Astrocyte (in vitro differentiated cells and primary cell): ENCODE results near the gene SNX11. TPM values are rescaled to one million over a fixed set of nuclear protein-coding genes. Genes with fewer than 3 reads are reported as not detected.

Experiments used
- DNase-seq: peaks from one replicate; pipeline ENCODE4 v3.0.0-alpha.2; 2010; ENCODE audit warnings: low read depth
- FAIRE-seq: peaks from 2 replicates; lab custom pipeline; 2011; peaks lifted over from hg19 to GRCh38; lab: Jason Lieb, UNC
- H2AFZ ChIP-seq: 2 replicates; pipeline ENCODE4 v1.6.0; 2012; ENCODE audit warnings: low read depth, low read length, inconsistent platforms
- H3K27ac ChIP-seq: 2 replicates; pipeline ENCODE4 v1.5.1; 2011; ENCODE audit warnings: low read depth, low read length, inconsistent platforms
- H3K27me3 ChIP-seq: 2 replicates; pipeline ENCODE4 v1.6.0; 2011; ENCODE audit warnings: low read length, inconsistent platforms; ENCODE audit not compliant: insufficient read depth
- H3K36me3 ChIP-seq: 2 replicates; pipeline ENCODE4 v1.5.1; 2011; ENCODE audit warnings: low read length, inconsistent platforms; ENCODE audit not compliant: insufficient read depth
- H3K4me1 ChIP-seq: 2 replicates; pipeline ENCODE4 v1.5.1; 2011; ENCODE audit warnings: low read length, inconsistent platforms; ENCODE audit not compliant: insufficient read depth
- H3K4me2 ChIP-seq: 2 replicates; pipeline ENCODE4 v1.6.0; 2012; ENCODE audit warnings: low read length, inconsistent platforms
- H3K4me3 ChIP-seq: 2 replicates; pipeline ENCODE4 v1.5.1; 2011; ENCODE audit warnings: low read depth, mild to moderate bottlenecking, low read length, inconsistent platforms; ENCODE audit not compliant: insufficient read depth
- H3K79me2 ChIP-seq: 2 replicates; pipeline ENCODE4 v1.6.0; 2012; ENCODE audit warnings: mild to moderate bottlenecking, low read length, inconsistent platforms; ENCODE audit not compliant: insufficient read depth
- H3K9ac ChIP-seq: 2 replicates; pipeline ENCODE4 v1.6.0; 2012; ENCODE audit warnings: mild to moderate bottlenecking, low read length, inconsistent platforms
- H3K9me3 ChIP-seq: 2 replicates; pipeline ENCODE4 v1.5.1; 2012; ENCODE audit warnings: low read depth, mild to moderate bottlenecking, low read length, inconsistent platforms; ENCODE audit not compliant: insufficient read depth
- H4K20me1 ChIP-seq: 2 replicates; pipeline ENCODE4 v1.6.0; 2012; ENCODE audit warnings: low read length, inconsistent platforms; ENCODE audit not compliant: insufficient read depth
- H3K27ac Mint-ChIP-seq: one replicate; pipeline ENCODE4 v1.8.0; 2021; ENCODE audit warnings: mild to moderate bottlenecking, mixed read lengths; ENCODE audit not compliant: unreplicated experiment
- H3K27me3 Mint-ChIP-seq: one replicate; pipeline ENCODE4 v1.8.0; 2021; ENCODE audit warnings: low read depth, mixed read lengths; ENCODE audit not compliant: unreplicated experiment
- H3K36me3 Mint-ChIP-seq: one replicate; pipeline ENCODE4 v1.8.0; 2021; ENCODE audit warnings: low read depth, mixed read lengths; ENCODE audit not compliant: unreplicated experiment
- H3K4me1 Mint-ChIP-seq: one replicate; pipeline ENCODE4 v1.8.0; 2021; ENCODE audit warnings: low read depth, mixed read lengths; ENCODE audit not compliant: unreplicated experiment
- H3K4me3 Mint-ChIP-seq: one replicate; pipeline ENCODE4 v1.8.0; 2021; ENCODE audit warnings: mild to moderate bottlenecking, moderate library complexity, mixed read lengths; ENCODE audit not compliant: unreplicated experiment
- H3K9me3 Mint-ChIP-seq: one replicate; pipeline ENCODE4 v1.8.0; 2021; ENCODE audit warnings: mild to moderate bottlenecking, mixed read lengths; ENCODE audit not compliant: unreplicated experiment
- CTCF ChIP-seq: IDR thresholded peaks from 2 replicates; pipeline ENCODE4 v1.5.1; 2011; ENCODE audit warnings: low read depth, mild to moderate bottlenecking, inconsistent platforms, low read length, moderate library complexity; ENCODE audit not compliant: insufficient read depth
- EZH2 ChIP-seq: IDR thresholded peaks from 2 replicates; pipeline ENCODE4 v1.6.1; 2012; ENCODE audit warnings: mild to moderate bottlenecking, low read length, inconsistent platforms; ENCODE audit not compliant: insufficient read depth
- total RNA-seq: library from RNA; stranded (reverse); gene quantifications from 2 replicates; pipeline ENCODE4 v1.2.1, GENCODE V29; 2021

The SNX11 gene
- total RNA-seq, 1 donor from 2014 or later = 33.3 TPM

- Mint-ChIP-seq H3K27ac (no peak overlapping the region), H3K9me3 (no peaks in the 10 kb centered on the region), H3K36me3 (no peaks in the 10 kb centered on the region), H3K4me1 (no peaks in the 10 kb centered on the region), H3K27me3 (peaks cover 55% of the 10 kb centered on the region), H3K4me3 (no peak overlapping the region)
- Histone ChIP-seq H3K4me2 (no peak overlapping the region), H3K4me1 (no peaks in the 10 kb centered on the region), H2AFZ (no peak overlapping the region), H3K36me3 (no peaks in the 10 kb centered on the region), H3K79me2 (no peaks in the 10 kb centered on the region), H3K27ac (no peak overlapping the region), H3K9ac (no peak overlapping the region), H3K27me3 (peaks cover 56% of the 10 kb centered on the region), H3K4me3 (no peak overlapping the region), H4K20me1 (no peaks in the 10 kb centered on the region), H3K9me3 (no peaks in the 10 kb centered on the region)
- TF ChIP-seq EZH2 (no peak), CTCF (no peak)
- no peak for DNase-seq
- no peak for FAIRE-seq
Observed at GRCh38 chr17:48152289-48152688, 44.7 kb downstream of the SNX11 start.

GRCh38 chr17:48153691-48154358 lies 46.3 kb downstream of the SNX11 start:
- H3K36me3 Mint-ChIP-seq = no peaks in the 10 kb centered on the region
- no peak for FAIRE-seq
- TF ChIP-seq CTCF (peak; percentile 46), EZH2 (no peak)
- Histone ChIP-seq H3K4me3 (no peak overlapping the region), H3K9ac (no peak overlapping the region), H3K4me1 (no peaks in the 10 kb centered on the region), H3K4me2 (no peak overlapping the region), H4K20me1 (no peaks in the 10 kb centered on the region), H3K27me3 (peaks cover 41% of the 10 kb centered on the region), H3K9me3 (no peaks in the 10 kb centered on the region), H3K79me2 (no peaks in the 10 kb centered on the region), H3K27ac (no peak overlapping the region), H2AFZ (no peak overlapping the region), H3K36me3 (no peaks in the 10 kb centered on the region)
- H3K4me3 Mint-ChIP-seq = no peak overlapping the region
- H3K4me1 Mint-ChIP-seq = no peaks in the 10 kb centered on the region
- DNase-seq = peak; percentile 29
- H3K27ac Mint-ChIP-seq = no peak overlapping the region
- peaks cover 43% of the 10 kb centered on the region for H3K27me3 Mint-ChIP-seq
- no peaks in the 10 kb centered on the region for H3K9me3 Mint-ChIP-seq

- no peak overlapping the region for H3K4me3 ChIP-seq
- H3K4me1 Mint-ChIP-seq = no peaks in the 10 kb centered on the region
- no peaks in the 10 kb centered on the region for H3K79me2 ChIP-seq
- no peak overlapping the region for H2AFZ ChIP-seq
- H3K27me3 Mint-ChIP-seq = peaks cover 35% of the 10 kb centered on the region
- FAIRE-seq (no peak), DNase-seq (no peak)
- peak overlapping the region; percentile 15 for H3K4me2 ChIP-seq
- no peaks in the 10 kb centered on the region for H3K36me3 Mint-ChIP-seq
- H3K27ac ChIP-seq = no peak overlapping the region
- no peaks in the 10 kb centered on the region for H4K20me1 ChIP-seq
- H3K4me1 ChIP-seq = no peaks in the 10 kb centered on the region
- no peaks in the 10 kb centered on the region for H3K9me3 Mint-ChIP-seq
- H3K9ac ChIP-seq = no peak overlapping the region
- H3K9me3 ChIP-seq = no peaks in the 10 kb centered on the region
- H3K27ac Mint-ChIP-seq = no peak overlapping the region
- no peak overlapping the region for H3K4me3 Mint-ChIP-seq
- no peak for TF ChIP-seq CTCF
- TF ChIP-seq EZH2 = no peak
- no peaks in the 10 kb centered on the region for H3K36me3 ChIP-seq
- peaks cover 21% of the 10 kb centered on the region for H3K27me3 ChIP-seq
Observed at GRCh38 chr17:48155889-48156611, 48.5 kb downstream of the SNX11 start.
